GM13976 (cell line): Measurements from ENCODE around the gene LASP1.
A peak's percentile ranks its signal among the peaks of the same experiment; 100 is the strongest.

Source experiments
- DNase-seq: peaks from one replicate; pipeline ENCODE4 v3.0.0; 2012; ENCODE audit warnings: low spot score
- in situ Hi-C: fragments of 300-500 bp; cut with MboI; formaldehyde crosslinking; loops from one replicate; pipeline ENCODE4 v1.12.0; 2022; ENCODE audit warnings: low sequenced_read_pairs, mixed read lengths, inconsistent platforms; ENCODE audit not compliant: unreplicated experiment
- TF ChIP-seq, protein P1 (sequence below): IDR thresholded peaks from 2 replicates; pipeline ENCODE4 v1.5.1; 2012; ENCODE audit warnings: borderline replicate concordance, mild to moderate bottlenecking; ENCODE audit not compliant: insufficient read depth; ENCODE audit errors: extremely low read depth, missing control alignments, control extremely low read depth

LASP1 gene

DNA sequence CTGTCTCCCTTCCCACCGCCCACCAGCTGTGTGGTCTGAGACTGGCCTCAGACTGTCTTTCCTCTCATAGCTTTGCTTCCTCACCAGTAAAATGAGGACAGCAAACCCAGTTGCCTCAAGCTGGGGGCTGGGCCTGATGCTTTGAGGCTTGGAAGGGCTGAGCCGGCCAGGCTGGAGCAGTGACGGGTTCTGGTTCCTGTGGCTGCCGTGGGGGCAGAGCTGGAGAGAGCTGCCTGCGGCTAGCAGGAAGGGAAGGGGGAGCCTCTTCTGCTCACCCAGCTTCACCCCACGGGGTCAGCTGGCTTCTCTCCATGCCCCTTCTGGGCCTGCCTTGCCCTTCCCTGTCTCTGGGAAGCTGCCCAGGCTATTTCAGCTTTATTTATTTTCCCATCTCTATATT lies 23.7 kb downstream of the LASP1 start:
- TF ChIP-seq, protein P1, sequence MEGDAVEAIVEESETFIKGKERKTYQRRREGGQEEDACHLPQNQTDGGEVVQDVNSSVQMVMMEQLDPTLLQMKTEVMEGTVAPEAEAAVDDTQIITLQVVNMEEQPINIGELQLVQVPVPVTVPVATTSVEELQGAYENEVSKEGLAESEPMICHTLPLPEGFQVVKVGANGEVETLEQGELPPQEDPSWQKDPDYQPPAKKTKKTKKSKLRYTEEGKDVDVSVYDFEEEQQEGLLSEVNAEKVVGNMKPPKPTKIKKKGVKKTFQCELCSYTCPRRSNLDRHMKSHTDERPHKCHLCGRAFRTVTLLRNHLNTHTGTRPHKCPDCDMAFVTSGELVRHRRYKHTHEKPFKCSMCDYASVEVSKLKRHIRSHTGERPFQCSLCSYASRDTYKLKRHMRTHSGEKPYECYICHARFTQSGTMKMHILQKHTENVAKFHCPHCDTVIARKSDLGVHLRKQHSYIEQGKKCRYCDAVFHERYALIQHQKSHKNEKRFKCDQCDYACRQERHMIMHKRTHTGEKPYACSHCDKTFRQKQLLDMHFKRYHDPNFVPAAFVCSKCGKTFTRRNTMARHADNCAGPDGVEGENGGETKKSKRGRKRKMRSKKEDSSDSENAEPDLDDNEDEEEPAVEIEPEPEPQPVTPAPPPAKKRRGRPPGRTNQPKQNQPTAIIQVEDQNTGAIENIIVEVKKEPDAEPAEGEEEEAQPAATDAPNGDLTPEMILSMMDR = no peak

DNA sequence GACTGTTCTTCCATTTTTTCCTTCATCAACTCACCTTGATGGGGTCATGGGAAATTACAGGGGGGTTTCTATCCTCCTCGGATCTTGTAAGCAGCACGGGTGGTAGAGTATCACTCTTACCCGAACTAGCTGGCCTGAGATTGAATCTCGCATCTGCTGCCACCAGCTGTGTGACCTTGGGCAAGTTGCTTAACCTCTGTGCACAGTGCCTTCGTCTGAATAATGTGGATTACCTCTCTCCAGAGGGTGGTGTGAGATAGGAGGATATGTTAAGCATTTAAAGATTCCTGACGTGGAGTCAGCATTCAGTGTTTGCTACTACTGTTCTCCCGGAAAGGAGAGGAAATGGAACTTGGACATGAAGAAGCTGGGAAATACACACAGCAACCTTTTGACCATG lies 24.4 kb downstream of the LASP1 start:
- in situ Hi-C loops = no loop called here
- TF ChIP-seq, protein P1 = no peak
- no peak for DNase-seq

More for the DNA sequence above, 23.7 kb downstream of the LASP1 start:
- in situ Hi-C loops = no loop called here
- DNase-seq = no peak

DNA sequence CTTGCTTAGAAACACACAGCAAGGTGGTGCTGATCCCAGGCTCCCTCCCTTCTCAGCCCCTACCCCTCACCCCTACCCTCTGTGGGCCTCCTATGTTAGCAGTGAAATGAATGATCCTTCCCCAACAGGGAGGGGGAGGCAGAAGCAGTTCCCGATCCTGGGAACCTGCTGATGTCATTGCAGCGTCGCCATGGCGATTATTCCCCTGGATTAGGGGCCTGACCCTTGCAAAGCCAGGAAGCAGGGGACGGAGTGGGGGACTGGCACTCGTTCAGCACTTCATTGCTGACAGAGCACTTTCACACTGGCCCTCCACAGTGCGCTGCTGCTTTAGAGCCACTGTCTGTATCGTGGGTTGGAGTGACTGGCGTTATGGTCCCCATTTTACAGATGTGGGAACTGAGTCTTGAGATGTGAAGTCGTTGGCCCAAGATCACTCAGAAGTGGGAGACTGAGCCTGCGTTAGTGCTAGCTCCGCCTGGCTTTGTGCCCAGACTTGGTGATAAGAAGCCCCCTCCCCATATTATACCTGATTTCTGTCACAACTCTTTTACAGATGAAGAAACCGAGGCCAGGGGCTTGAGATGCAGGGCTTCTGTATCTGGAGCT lies 26.6 kb downstream of the LASP1 start:
- in situ Hi-C loops = no loop called here
- TF ChIP-seq, protein P1 = no peak
- DNase-seq = no peak

DNA sequence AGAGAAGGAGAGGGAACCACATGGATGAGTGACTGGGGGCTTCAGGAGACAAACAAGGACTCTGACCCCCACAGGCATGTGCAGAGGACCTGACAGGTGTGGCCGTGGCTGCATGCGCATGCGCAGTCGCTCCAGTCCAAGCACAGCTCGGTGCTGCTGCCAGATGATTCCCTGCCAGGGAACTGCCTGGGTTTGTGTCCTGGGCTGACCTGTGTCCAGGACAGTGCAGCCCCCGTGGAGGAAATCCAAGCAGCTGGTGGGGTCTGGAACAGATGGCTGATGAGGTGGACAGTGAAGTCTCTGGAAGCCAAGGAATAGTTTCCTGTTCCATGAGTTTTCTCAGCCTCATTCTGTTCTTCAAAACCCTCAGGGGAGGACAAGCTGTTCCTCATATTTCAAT lies 27.3 kb downstream of the LASP1 start:
- TF ChIP-seq, protein P1 = no peak
- DNase-seq = no peak
- in situ Hi-C loops = no loop called here

DNA sequence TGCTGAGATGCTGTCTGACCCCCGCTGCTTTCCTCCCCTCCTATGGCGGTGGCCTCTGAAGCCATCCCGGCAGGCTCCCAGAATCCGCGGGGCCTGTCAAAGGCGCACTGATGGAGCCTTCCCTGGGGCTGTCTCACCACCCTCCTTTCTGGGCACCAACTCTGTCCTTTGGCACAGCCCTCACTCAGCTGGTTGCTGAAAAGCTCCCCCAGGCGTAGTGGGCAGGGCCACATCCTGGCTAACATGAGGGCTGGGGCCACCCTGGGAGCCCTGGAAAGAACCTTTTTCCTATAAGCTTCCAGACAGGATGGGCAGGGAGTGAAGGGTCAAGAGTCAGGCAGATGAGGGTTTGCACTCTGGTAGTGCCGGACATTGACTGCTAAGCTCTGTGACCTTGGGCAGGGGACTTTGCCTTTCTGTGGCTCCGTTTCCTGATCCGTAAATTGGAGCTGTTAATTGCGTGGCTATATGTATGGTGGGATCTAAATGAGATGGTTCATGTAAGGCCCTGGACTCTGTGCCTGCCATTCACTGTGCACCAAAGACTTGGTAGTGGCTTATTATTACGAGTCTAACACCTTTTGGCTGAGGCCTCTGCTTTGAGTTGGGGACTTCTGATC lies 27.9 kb downstream of the LASP1 start:
- DNase-seq = no peak
- TF ChIP-seq, protein P1 = no peak
- in situ Hi-C loops = no loop called here

DNA sequence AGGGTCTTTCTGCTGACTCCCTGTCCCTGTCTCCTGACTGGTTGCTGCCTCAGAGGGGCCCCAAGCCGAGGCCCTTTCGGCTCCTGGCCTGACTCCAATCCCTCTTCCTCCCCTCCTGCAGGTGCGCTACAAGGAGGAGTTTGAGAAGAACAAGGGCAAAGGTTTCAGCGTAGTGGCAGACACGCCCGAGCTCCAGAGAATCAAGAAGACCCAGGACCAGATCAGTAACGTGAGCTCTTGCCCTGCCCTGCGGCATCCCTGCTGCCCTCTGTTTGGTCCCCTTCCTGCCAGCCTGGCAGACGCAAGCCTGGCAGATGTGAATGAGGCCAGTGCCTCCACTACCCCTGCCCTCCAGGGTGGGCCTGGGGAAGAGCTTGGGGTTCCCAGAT lies 28.4 kb downstream of the LASP1 start:
- TF ChIP-seq, protein P1 = no peak

More for the DNA sequence above, 28.4 kb downstream of the LASP1 start:
- in situ Hi-C loops = no loop called here
- DNase-seq = peak; percentile 58
